Measurements from ENCODE around the gene PCSK2.

- TF ChIP-seq CTCF (IDR thresholded peaks at IDR 0.05 in 8 of 11, conservative IDR thresholded peaks at IDR 0.05 in 3 of 11) (no peak), POLR2A (IDR thresholded peaks at IDR 0.05) (no peak), POLR2AphosphoS5 (IDR thresholded peaks at IDR 0.05) (no peak)
Observed at GRCh38 chr20:17530153-17530552, 303.3 kb downstream of the PCSK2 start.

Measured in spleen (tissue), 7 donors.